ENCODE results near the gene ALCAM. TPM values are rescaled to one million over a fixed set of nuclear protein-coding genes. Genes with fewer than 3 reads are reported as not detected.
A peak's percentile ranks its signal among the peaks of the same experiment; 100 is the strongest.

Gene ALCAM
- total RNA-seq, 1 donor from 2014 or later = 39.0 TPM

GRCh38 chr3:105511031-105511430 lies 144.3 kb downstream of the ALCAM start:
- intact Hi-C loops (cut with DNase I) = no loop called here

DNA sequence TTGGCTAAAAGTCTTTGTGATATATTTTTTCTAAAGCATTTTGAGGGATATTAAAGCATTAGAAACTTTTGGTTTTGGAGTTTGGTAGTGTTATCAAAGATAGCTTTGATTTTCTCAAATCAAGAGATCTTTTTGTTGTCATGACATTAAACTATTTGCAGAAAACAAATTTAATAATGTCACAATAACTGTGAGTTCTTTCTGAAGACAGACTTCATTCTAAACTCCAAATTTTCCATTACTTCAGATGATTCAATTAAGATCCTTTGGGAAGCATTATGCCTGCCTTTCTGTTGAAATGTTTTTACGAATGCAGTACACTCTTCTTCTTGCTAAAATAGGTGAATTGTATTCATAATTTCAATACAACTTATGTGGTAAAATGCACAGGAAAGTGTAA lies 145.4 kb downstream of the ALCAM start:
- no peak for DNase-seq (ENCODE audit: low spot score)
- no peak for ATAC-seq
- intact Hi-C loops (cut with DNase I) = no loop called here

More at GRCh38 chr3:105511031-105511430, 144.3 kb downstream of the ALCAM start:
- DNase-seq (ENCODE audit: low spot score) (no peak), ATAC-seq (no peak)

DNA sequence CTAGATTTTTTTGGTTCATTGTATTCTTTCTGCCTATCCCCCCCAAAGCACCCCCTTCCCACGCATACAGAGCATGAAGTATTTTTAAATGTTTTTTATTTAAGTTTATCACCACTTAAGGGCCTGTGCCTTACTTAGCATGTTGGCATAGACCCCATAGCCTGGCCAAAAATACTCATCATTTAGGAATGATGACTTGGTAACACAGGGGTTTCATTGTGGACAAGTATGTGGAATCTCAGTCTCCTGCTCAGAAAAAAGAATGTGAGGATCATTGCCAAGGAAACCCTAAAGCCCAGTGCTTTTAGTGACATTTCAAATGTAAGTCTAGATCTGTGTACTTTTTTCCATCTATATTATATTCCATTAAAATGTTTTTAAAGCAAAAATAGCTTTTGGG lies 146.3 kb downstream of the ALCAM start:
- ATAC-seq (no peak), DNase-seq (ENCODE audit: low spot score) (no peak)
- intact Hi-C loops (cut with DNase I) = no loop called here

GRCh38 chr3:105513886-105514285 lies 147.2 kb downstream of the ALCAM start:
- DNase-seq (ENCODE audit: low spot score) (no peak), ATAC-seq (no peak)
- intact Hi-C loops (cut with DNase I) = no loop called here

DNA sequence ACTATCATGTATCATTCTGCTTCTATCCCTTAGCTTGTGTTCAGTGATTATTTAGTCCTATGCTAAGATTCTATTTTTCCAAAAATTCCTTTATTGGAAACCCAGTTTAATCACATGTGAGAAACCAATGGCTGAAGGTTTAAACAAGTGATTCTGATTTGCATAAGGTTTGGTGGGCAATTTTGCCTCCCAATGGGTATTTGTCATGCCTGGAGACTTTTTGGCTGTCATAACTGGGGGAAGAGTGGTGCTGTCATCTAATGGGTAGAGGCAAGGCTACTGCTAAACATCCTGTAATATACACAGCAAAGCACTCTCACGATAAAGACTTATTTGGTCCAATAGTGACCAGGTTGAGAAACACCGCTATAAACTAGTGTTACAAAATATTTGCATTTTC lies 148.7 kb downstream of the ALCAM start:
- ATAC-seq = no peak
- no peak for DNase-seq (ENCODE audit: low spot score)
- intact Hi-C loops (cut with DNase I) = no loop called here

GRCh38 chr3:105516972-105517371 lies 150.3 kb downstream of the ALCAM start:
- DNase-seq (ENCODE audit: low spot score) (no peak), ATAC-seq (no peak)
- intact Hi-C loops (cut with DNase I) = no loop called here

DNA sequence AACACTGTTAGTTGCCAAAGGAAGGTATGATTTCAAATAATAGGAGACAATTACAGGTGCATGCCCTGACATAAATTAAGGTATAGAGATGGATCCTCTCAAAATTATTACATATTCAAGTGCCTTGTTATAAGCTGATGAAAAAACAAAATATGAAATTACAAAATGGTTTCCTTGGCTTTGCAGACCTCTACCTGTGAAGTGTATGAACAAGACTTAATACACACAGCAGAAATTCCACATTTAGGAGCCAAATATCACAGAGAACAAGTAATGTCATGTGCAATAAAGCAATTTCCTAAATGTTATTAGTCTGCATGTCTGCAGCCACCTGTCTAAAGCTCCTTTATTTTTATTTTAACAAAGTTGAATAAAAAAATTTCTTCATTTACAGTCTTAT lies 151.5 kb downstream of the ALCAM start:
- intact Hi-C loops (cut with DNase I) = no loop called here
- ATAC-seq = no peak
- no peak for DNase-seq (ENCODE audit: low spot score)

GRCh38 chr3:105518806-105519418 lies 152.2 kb downstream of the ALCAM start:
- ATAC-seq (peak; percentile 73), DNase-seq (ENCODE audit: low spot score) (no peak)
- intact Hi-C loops (cut with DNase I) = no loop called here

- intact Hi-C loops (cut with DNase I) = no loop called here
- ATAC-seq (no peak), DNase-seq (ENCODE audit: low spot score) (no peak)
Observed at GRCh38 chr3:105521770-105522169, 155.1 kb downstream of the ALCAM start.

DNA sequence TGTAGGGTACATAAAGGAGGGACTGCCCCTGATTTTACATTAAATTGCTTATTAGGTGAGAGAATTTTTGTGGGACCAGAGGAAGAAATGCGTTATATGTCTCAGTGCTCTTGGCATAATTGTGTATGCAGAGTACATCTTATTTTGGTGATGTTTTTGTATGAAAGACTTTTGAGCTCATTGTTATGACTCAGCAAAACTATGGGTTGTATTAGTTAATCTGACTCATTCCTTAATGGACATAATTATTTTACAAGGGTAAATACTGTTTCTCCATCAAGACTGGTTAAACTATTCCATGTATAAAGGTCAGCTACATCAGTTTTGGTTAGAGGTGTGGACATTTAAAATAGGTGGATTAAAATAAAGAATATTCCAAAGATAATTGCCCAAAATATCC lies 156.8 kb downstream of the ALCAM start:
- intact Hi-C loops (cut with DNase I) = no loop called here
- ATAC-seq (no peak), DNase-seq (ENCODE audit: low spot score) (no peak)

- intact Hi-C loops (cut with DNase I) = no loop called here
- ATAC-seq (no peak), DNase-seq (ENCODE audit: low spot score) (no peak)
Observed at GRCh38 chr3:105525531-105525930, 158.8 kb downstream of the ALCAM start.

DNA sequence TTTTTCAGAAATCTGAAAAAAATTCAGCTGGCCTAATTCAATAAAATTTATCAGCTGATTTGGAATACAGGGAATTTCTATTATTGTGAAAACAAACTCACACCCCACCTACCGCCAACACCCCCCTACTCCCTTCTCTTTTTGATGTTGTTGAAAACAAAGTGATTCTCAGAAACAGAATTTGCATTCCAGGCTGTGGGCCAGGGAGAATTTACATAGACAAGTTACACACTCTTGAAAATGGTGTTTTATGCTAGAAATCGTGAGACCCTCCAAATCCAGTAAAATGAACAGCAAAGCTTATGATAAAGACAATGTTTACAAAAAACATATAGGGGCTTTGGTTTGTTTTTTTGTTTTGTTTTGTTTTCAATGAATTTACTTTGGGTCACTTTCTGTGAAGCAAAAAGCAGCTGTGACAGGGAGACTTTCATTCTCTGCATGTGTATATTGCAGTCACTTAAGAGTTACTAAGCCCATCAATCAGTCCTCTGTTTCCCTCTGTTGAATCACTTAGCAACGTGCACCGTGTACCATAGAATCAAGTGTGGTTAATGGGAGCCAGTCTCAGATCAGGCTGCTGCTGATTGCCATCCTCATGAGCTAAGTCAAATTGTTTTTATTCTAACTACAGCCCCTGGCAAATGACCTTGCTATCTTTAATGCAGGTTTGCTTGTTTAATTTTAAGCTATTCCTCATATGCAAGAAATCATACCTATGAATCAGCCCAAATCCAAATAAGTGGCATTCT lies 159.8 kb downstream of the ALCAM start:
- DNase-seq (ENCODE audit: low spot score) (no peak), ATAC-seq (no peak)
- intact Hi-C loops (cut with DNase I) = no loop called here

GRCh38 chr3:105527535-105527934 lies 160.8 kb downstream of the ALCAM start:
- ATAC-seq = no peak
- no peak for DNase-seq (ENCODE audit: low spot score)
- intact Hi-C loops (cut with DNase I) = no loop called here

GRCh38 chr3:105527949-105528348 lies 161.2 kb downstream of the ALCAM start:
- no peak for ATAC-seq
- intact Hi-C loops (cut with DNase I) = no loop called here
- DNase-seq (ENCODE audit: low spot score) = no peak

GRCh38 chr3:105528955-105529354 lies 162.2 kb downstream of the ALCAM start:
- intact Hi-C loops (cut with DNase I) = no loop called here
- no peak for ATAC-seq
- no peak for DNase-seq (ENCODE audit: low spot score)

DNA sequence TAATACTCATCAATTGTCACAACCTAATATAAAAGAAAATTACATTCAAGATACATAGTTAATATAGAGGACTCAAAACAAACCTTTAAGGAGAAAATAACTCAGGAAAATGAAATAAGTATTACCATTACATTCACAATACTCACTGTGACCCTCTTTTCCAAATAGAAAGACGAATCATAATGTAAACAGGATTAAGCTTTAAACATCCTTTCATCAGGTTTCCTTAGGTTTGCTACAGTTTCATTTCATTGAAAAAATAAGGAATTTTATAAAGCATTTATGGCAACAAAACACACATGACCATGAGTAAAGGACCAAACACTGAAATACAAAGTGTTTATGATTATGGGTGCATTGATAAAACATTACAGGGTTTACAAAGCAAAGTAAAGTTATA lies 162.7 kb downstream of the ALCAM start:
- DNase-seq (ENCODE audit: low spot score) = no peak
- no peak for ATAC-seq
- intact Hi-C loops (cut with DNase I) = no loop called here

DNA sequence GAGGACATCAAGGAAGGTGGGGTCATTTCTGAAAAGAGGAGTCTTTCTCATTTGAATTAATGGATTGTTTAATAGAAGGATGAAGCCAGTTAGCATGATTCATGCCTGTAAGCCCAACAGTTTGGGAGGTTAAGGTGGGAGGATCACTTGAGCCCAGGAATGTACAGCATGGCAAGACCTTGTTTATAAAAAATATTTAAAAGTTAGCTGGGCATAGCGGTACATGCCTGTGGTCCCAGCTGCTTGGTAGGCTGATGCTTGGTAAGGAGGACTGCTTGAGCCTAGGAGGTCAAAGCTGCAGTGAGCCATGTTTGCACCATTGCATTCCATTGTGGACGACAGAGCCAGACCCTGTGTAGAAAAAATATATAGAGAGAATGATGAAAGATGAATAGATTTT lies 165.5 kb downstream of the ALCAM start:
- DNase-seq (ENCODE audit: low spot score) = no peak
- intact Hi-C loops (cut with DNase I) = no loop called here
- no peak for ATAC-seq

GRCh38 chr3:105533960-105534359 lies 167.3 kb downstream of the ALCAM start:
- intact Hi-C loops (cut with DNase I) = no loop called here
- DNase-seq (ENCODE audit: low spot score) = no peak
- no peak for ATAC-seq

- DNase-seq (ENCODE audit: low spot score) (no peak), ATAC-seq (no peak)
- intact Hi-C loops (cut with DNase I) = no loop called here
Observed at GRCh38 chr3:105534491-105534890, 167.8 kb downstream of the ALCAM start.

GRCh38 chr3:105537371-105538080 lies 170.8 kb downstream of the ALCAM start:
- no peak for DNase-seq (ENCODE audit: low spot score)
- no peak for ATAC-seq
- intact Hi-C loops (cut with DNase I) = no loop called here
